HL-60 (cell line): ENCODE results near the gene IWS1.

Experiments
- GABPA ChIP-seq: IDR thresholded peaks from 2 replicates; pipeline ENCODE4 v1.6.1; 2012; ENCODE audit warnings: low read depth
- POLR2AphosphoS5 ChIP-seq: IDR thresholded peaks from 2 replicates; pipeline ENCODE4 v1.6.1; 2012; ENCODE audit warnings: low read depth
- SPI1 ChIP-seq: IDR thresholded peaks from 2 replicates; pipeline ENCODE4 v1.6.1; 2012; ENCODE audit warnings: low read depth, mild to moderate bottlenecking, borderline replicate concordance
- TF ChIP-seq, protein P1 (sequence below): IDR thresholded peaks from one replicate; pipeline ENCODE4 v1.5.1; 2011; ENCODE audit warnings: low read length, control low read depth, inconsistent platforms; ENCODE audit not compliant: insufficient read depth
- TF ChIP-seq, protein P2 (sequence below): IDR thresholded peaks from 2 replicates; pipeline ENCODE4 v1.6.1; 2012; ENCODE audit warnings: low read depth; ENCODE audit not compliant: insufficient replicate concordance

DNA sequence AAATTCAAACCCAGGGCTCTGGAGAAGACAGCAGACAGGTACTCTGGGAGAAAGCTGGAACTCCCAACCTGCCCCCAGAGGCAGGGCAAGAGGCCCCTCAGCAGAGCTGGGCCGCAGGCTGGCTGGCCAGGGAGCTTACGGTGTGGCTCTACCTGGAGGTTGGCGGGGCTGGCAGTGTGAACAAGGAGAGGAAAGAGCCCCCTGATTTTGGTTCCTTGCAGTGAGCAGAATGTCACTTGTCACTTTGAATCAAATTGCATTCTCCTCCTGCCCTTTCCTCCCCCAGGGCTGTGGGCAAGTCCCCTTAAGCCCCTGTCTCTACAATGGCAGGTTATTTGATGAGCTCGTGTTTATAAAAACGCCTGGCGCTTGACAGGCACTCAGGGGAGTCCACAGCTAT lies 41.8 kb upstream of the IWS1 start:
- TF ChIP-seq, protein P1, sequence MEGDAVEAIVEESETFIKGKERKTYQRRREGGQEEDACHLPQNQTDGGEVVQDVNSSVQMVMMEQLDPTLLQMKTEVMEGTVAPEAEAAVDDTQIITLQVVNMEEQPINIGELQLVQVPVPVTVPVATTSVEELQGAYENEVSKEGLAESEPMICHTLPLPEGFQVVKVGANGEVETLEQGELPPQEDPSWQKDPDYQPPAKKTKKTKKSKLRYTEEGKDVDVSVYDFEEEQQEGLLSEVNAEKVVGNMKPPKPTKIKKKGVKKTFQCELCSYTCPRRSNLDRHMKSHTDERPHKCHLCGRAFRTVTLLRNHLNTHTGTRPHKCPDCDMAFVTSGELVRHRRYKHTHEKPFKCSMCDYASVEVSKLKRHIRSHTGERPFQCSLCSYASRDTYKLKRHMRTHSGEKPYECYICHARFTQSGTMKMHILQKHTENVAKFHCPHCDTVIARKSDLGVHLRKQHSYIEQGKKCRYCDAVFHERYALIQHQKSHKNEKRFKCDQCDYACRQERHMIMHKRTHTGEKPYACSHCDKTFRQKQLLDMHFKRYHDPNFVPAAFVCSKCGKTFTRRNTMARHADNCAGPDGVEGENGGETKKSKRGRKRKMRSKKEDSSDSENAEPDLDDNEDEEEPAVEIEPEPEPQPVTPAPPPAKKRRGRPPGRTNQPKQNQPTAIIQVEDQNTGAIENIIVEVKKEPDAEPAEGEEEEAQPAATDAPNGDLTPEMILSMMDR: no peak
- no peak for TF ChIP-seq SPI1
- TF ChIP-seq POLR2AphosphoS5: no peak
- no peak for TF ChIP-seq GABPA
- TF ChIP-seq, protein P2, sequence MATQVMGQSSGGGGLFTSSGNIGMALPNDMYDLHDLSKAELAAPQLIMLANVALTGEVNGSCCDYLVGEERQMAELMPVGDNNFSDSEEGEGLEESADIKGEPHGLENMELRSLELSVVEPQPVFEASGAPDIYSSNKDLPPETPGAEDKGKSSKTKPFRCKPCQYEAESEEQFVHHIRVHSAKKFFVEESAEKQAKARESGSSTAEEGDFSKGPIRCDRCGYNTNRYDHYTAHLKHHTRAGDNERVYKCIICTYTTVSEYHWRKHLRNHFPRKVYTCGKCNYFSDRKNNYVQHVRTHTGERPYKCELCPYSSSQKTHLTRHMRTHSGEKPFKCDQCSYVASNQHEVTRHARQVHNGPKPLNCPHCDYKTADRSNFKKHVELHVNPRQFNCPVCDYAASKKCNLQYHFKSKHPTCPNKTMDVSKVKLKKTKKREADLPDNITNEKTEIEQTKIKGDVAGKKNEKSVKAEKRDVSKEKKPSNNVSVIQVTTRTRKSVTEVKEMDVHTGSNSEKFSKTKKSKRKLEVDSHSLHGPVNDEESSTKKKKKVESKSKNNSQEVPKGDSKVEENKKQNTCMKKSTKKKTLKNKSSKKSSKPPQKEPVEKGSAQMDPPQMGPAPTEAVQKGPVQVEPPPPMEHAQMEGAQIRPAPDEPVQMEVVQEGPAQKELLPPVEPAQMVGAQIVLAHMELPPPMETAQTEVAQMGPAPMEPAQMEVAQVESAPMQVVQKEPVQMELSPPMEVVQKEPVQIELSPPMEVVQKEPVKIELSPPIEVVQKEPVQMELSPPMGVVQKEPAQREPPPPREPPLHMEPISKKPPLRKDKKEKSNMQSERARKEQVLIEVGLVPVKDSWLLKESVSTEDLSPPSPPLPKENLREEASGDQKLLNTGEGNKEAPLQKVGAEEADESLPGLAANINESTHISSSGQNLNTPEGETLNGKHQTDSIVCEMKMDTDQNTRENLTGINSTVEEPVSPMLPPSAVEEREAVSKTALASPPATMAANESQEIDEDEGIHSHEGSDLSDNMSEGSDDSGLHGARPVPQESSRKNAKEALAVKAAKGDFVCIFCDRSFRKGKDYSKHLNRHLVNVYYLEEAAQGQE: no peak
